Liver (tissue), 3 donors: Measurements from ENCODE around the gene TYW5.

Experiments
- CTCF ChIP-seq: fragments of 150-350 bp; IDR thresholded peaks from 2 replicates; pipeline ENCODE4 v1.5.1; 2017; ENCODE audit warnings: improper control_type of control experiment, low read depth, low read length; ENCODE audit not compliant: missing input control
- REST ChIP-seq: IDR thresholded peaks from 2 replicates; pipeline ENCODE4 v1.6.1; 2016; ENCODE audit warnings: antibody characterized with exemption, mild to moderate bottlenecking
- TAF1 ChIP-seq: conservative IDR thresholded peaks from 2 replicates; pipeline ENCODE4 v1.6.1; 2016; ENCODE audit warnings: antibody characterized with exemption, mild to moderate bottlenecking
- YY1 ChIP-seq: IDR thresholded peaks from 2 replicates; pipeline ENCODE4 v1.6.1; 2016; ENCODE audit warnings: antibody characterized with exemption, mild to moderate bottlenecking
- donor health status: healthy.
- donor health status: healthy.

DNA sequence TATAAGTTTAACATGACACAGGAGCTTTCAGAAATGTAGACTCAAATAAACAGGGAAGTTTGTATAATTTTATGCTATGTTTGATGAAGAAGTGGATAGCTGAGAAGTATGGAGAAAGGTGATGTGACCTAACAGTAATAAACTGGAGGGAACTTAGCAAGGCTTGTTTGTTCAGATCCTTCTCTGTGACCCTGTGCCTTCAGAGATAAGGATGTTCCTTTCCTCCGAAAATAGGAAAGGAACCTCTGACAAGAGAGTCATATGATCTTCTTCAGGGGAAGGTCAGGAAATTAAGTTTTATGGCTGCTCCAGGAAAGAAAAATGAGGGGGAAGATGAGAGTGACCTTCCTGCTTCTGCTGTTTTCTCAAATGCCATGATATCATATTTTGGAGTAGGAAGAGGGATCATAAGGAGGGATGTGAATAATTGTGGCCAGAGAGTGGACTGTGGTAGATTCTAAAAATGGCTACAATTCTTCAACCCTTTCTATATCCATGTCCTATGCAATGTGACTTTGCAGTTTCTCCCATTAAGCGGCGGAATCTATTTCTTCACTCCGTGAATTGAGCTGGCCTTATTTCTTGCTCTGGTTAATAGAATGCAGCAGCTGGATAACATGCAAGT, 52.7 kb downstream of the TYW5 start:
- TF ChIP-seq TAF1 (no peak), YY1 (no peak), CTCF (no peak), REST (no peak)
